Activated naive CD4-positive, alpha-beta T cell (primary cell): ENCODE results near the gene GPR150.

ENCODE experiments used
- DNase-seq, 4 experiments: peaks; one replicate each; lab custom pipeline; 2025; lab: John Stamatoyannopoulos, UW

GPR150 gene

DNA sequence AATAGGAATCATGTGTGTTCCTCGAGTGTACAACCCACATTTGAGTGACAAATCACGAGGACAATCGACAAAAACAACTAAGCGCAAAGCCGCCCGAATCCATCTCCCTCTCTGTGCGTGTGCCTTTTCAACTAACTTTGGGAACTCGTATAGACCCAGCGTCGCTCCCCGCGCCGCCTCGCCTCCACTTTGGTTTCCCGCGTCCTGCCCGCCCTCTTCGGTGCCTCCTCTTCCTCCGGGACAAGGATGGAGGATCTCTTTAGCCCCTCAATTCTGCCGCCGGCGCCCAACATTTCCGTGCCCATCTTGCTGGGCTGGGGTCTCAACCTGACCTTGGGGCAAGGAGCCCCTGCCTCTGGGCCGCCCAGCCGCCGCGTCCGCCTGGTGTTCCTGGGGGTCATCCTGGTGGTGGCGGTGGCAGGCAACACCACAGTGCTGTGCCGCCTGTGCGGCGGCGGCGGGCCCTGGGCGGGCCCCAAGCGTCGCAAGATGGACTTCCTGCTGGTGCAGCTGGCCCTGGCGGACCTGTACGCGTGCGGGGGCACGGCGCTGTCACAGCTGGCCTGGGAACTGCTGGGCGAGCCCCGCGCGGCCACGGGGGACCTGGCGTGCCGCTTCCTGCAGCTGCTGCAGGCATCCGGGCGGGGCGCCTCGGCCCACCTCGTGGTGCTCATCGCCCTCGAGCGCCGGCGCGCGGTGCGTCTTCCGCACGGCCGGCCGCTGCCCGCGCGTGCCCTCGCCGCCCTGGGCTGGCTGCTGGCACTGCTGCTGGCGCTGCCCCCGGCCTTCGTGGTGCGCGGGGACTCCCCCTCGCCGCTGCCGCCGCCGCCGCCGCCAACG, at the start of gene GPR150:
GPR150 (plus strand) TSS at position 58 of the 840 bp plus-strand sequence; CDS start at position 247, 189 bp downstream.
- peak; percentile 14 to 57 (median 35) for DNase-seq

GRCh38 chr5:95572016-95572415, 47.9 kb upstream of the GPR150 start:
- DNase-seq: no peak

DNA sequence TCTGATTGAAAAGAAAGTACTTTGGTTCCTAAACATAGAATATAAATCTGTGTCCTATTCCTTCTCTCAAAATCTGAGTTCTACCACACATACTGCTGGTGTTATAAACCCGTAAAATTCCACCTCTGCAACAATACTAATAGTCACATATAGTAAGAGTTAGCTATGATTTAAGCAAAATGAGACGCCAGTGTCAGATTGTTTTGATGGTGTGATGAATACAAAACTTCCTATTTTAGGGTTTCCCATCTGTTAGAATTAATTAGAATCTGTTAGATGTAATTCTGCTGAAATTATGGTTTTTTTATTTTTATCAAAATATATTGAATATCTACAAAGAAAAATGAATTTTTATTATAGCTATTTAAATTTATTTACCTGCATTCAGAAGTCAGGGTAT, 38.3 kb upstream of the GPR150 start:
- DNase-seq: no peak

GRCh38 chr5:95583992-95584391, 35.9 kb upstream of the GPR150 start:
- no peak for DNase-seq

GRCh38 chr5:95590880-95591279, 29.0 kb upstream of the GPR150 start:
- no peak for DNase-seq

GRCh38 chr5:95591490-95591901, 28.4 kb upstream of the GPR150 start:
- no peak for DNase-seq

DNA sequence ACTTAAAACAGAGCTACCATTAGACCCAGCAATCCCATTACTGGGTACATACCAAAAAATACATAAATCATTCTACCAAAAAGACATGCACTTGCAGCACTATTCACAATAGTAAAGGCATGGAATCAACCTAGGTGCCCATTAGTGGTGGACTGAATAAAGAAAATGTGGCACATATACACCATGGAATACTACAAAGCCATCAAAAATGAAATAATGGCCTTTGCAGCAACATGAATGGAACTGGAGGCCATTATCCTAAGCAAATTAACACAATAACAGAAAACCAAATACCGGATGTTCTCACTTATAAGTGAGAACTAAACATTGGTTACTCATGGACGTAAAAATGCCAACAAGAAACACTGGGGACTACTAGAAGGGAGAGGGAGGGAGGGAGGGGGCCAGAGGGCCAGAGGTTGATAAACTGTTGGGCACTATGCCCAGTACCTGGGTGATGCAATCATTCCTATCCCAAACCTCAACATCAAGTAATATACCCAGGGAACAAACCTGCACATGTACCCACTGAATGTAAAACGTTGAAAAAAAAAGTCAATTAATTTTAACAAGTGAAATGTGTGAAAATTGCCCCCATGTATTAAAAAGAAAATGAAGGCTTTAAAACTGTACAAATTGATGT, 24.5 kb upstream of the GPR150 start:
- DNase-seq: no peak

- no peak for DNase-seq
Observed at GRCh38 chr5:95599252-95599651, 20.6 kb upstream of the GPR150 start.

DNA sequence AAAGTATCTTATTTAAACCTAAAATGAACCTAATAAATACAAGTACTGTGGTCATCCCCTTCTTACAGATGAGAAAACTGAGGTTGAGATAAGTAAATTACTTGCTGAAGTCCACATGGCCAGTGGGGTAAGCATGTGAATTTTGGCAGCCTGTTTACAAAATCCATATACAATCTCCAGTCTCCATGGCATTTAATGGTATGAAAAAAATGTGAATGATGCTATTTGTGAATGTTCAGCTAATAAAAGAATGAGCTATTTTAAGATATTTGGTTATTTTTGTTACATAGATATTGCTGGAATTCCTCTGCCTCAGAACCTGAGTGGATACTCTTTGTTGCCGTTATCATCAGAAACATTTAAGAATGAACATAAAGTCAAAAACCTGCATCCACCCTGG, 19.3 kb upstream of the GPR150 start:
- DNase-seq: no peak

DNA sequence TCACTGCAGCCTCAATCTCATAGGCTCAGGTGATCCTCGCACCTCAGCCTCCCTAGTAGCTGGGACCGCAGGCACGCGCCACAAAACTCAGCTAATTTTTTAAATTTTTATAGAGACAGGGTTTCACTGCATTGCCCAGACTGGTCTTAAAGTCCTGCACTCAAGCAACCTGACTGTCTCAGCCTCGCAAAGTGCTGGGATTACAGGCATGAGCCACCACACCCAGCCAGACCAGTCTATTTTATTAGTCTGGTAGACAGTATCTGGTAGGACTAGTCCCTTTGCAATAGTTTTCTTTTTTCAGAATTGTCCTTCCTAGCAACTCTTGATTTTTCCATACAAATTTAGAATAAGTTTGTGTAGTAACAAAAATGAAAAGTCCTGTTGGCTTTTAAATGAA, 14.1 kb upstream of the GPR150 start:
- no peak for DNase-seq

DNA sequence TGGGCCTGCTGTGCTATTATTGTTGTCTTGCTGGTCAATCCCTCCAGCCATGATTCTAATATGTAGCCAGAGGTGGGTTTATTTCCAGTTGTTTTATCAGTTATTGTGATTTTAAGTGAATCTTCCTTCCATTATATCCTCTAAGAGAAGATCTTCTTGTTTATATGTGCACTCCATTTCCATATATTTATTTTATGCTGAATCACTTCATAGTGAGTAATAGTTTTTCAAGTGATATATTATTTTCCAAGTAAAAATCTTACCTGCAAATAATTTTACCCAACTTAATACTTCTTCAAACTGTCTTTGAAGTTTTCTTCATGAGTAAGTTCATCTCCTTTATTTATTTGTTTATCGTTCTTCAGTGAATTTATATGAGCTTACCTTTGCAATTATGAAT, 13.5 kb upstream of the GPR150 start:
- DNase-seq: no peak

- no peak for DNase-seq
Observed at GRCh38 chr5:95609711-95610110, 10.2 kb upstream of the GPR150 start.

- no peak for DNase-seq
Observed at GRCh38 chr5:95610546-95610945, 9.3 kb upstream of the GPR150 start.

DNA sequence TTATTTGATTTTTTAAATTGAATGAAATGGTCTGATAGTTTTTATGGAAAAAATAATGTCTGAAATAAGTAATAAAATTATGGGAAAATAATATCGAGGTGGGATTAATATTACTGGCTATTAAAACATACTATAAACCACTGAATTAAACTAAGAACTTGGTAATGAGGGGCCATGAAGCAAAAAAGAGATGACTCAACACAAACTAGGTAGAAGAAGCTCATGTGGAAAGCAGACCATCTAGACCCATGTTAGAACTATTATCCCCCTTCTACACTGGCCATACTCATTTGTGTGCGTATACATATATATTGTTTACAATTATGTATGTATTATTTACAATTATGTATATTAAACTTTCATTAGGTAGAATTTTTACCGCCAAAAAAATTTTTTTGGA, 8.5 kb upstream of the GPR150 start:
- no peak for DNase-seq

GRCh38 chr5:95613514-95613913, 6.4 kb upstream of the GPR150 start:
- DNase-seq: no peak

GRCh38 chr5:95615164-95615467, 4.8 kb upstream of the GPR150 start:
- no peak for DNase-seq

GRCh38 chr5:95617057-95617456, 2.8 kb upstream of the GPR150 start:
- no peak for DNase-seq

DNA sequence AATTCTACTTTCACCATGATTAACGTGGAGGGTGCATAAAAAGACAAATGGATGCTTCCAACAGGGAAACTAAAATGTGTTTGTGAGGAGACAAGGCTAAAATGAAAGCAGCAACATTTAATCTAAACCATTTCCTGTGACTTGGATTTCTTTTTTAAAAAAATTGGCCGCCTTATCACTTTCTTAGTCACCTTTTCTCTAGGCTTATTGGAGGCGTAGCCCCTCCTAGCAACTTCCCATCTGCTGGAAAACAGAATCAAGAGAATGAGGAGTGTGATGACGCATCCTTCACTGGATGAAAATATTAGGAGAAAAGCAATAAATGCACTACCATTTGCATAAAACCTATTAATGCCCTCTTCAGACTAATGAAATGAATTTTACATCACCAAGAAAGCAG, 791 bp upstream of the GPR150 start:
- no peak for DNase-seq

- DNase-seq: no peak
Observed at GRCh38 chr5:95619514-95620029, 315 bp upstream of the GPR150 start.

DNA sequence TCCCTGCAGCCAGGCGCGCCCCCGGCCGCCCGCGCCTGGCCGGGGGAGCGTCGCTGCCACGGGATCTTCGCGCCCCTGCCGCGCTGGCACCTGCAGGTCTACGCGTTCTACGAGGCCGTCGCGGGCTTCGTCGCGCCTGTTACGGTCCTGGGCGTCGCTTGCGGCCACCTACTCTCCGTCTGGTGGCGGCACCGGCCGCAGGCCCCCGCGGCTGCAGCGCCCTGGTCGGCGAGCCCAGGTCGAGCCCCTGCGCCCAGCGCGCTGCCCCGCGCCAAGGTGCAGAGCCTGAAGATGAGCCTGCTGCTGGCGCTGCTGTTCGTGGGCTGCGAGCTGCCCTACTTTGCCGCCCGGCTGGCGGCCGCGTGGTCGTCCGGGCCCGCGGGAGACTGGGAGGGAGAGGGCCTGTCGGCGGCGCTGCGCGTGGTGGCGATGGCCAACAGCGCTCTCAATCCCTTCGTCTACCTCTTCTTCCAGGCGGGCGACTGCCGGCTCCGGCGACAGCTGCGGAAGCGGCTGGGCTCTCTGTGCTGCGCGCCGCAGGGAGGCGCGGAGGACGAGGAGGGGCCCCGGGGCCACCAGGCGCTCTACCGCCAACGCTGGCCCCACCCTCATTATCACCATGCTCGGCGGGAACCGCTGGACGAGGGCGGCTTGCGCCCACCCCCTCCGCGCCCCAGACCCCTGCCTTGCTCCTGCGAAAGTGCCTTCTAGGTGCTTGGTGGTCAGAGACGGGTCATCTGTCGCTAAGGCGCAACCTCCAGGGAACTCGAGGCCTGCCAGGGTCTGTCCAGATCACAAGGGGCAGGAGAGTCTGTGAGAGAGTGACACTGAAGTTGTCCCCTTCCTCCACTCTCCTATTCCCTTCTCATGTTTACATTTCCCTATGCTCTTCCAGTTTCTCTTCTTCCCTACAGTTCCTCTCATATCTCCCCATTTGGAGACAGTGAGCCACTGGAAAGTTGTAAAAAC, 1.3 kb downstream of the GPR150 start:
- DNase-seq: peak; percentile 12 to 43 (median 14)

DNA sequence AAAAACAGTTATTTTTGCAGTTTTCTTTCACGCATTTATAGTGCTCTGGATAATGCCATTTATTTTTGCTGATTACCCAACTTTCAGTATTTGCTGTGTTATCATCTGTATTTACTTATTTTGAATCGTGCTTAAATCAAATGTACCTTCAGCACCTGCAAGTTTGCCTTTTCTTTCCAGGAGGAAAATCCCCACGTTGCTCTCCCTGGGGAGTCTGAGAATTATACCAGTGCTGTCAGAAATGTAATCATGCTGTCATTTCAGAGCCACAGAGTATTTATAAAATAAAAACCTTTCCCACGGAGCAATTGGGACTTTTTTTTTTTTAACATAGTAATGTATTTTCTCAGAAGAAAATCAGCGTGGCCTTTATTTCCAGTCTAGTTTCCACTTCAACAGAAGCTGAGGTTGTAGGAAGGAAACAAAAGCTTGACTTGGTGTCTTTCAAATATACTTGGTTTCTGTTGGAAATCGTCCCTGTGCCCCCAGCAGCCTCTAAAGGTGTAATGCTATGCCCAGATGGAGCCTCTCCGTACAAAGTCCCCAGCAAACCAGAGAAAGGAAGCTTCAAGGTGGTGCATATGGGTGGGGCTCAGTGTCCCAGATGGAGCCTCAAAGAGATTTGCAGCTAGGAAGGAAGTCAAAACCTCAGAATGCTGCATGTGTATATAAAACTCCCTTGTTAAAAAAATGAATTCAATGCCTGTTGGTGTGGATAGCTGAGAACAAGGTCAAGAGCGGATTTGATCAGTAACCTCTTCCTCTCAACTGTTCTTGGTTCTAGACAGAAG, 2.1 kb downstream of the GPR150 start:
- peak in 2 of 4 experiments; percentile 3 to 5 for DNase-seq
